CD4-positive, alpha-beta T cell treated with Interleukin-4 for 1 hour (primary cell): ENCODE results near the gene SKIDA1.

Experiments used
- DNase-seq, 2 donors: peaks; one replicate each; pipeline ENCODE4 v3.0.0-alpha.2; 2020 to 2022

Gene SKIDA1

DNA sequence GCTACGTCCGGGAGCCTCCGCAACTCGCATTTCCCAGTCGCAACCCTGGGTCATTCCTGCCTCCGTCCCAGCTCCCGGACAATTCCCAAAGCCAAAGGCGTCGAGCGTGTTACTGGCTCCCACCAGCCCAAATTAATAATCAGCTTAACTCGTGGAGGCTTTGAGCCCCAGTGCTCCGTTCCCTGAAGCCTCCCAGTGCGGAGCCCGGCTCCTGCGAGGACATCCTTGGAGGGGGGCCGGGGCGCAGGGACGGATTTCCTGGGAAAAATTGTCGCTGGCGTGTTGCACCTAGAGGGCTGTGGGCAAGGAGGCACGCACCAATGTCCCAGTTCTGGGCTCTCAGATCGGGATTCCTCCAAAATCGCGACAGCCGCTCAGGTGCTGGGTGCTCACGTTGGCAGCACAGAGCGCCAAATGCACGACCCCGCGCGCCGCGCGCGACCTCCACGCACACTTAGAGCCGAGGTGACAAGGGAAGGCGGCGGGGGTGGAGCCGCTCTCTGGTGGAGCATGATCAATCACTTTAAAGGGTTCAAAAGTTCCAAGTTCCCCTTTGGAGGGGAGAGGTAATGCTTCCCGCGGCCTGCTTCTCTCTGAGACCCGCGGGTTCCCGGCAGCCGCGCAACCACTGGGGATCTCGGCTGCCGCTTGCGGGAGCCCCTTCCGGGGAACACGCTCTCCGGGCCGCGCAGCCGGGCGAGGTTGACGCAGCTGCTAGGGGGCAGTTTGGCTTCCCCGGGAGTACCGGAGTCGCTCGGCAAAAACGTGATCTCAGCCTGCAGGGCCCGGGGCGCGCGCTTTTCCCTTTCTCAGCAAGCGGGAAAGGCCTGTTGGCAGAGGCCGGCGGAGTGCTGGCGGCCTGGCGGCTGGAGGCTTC, 25.5 kb downstream of the SKIDA1 start:
- no peak for DNase-seq

GRCh38 chr10:21498986-21499385, 26.5 kb downstream of the SKIDA1 start:
- DNase-seq, result no peak

GRCh38 chr10:21498377-21498776, 27.1 kb downstream of the SKIDA1 start:
- no peak for DNase-seq

DNA sequence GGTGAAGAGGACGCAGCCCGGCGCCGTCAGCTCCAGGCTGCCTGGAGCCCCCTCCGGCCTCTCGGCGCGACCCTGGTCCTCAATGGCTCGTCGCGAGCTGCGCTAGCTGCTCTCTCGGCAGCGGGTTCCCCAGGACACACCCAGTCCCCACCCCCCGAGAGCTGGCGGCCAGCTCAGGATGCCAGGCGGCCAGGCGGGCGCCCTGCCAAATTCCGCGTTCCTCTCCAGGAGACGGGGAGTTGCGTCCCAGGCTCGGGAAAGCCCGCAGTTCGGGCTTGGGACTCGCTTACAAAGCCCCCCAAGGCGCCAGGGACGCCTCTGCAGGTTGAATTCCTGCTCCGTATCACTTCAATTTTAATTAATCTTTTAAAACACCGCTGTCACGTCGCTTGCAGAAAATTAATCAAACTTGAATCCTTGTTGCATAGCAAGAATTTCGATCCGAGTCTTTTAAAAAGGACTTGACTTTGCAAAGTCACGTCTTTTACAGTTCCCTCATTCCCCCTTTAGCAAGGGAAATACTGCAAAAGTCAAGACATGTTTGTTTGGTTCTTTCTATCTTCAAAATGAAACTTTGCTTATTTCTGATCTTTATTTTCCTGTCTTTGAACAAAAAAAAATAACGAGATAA, 28.2 kb downstream of the SKIDA1 start:
- no peak for DNase-seq

- peak; percentile 42 to 56 for DNase-seq
These were observed 28.9 kb downstream of the SKIDA1 start for GRCh38 chr10:21496343-21497176.

- peak; percentile 84 to 87 for DNase-seq
These were observed 29.6 kb downstream of the SKIDA1 start for GRCh38 chr10:21495752-21496342.

DNA sequence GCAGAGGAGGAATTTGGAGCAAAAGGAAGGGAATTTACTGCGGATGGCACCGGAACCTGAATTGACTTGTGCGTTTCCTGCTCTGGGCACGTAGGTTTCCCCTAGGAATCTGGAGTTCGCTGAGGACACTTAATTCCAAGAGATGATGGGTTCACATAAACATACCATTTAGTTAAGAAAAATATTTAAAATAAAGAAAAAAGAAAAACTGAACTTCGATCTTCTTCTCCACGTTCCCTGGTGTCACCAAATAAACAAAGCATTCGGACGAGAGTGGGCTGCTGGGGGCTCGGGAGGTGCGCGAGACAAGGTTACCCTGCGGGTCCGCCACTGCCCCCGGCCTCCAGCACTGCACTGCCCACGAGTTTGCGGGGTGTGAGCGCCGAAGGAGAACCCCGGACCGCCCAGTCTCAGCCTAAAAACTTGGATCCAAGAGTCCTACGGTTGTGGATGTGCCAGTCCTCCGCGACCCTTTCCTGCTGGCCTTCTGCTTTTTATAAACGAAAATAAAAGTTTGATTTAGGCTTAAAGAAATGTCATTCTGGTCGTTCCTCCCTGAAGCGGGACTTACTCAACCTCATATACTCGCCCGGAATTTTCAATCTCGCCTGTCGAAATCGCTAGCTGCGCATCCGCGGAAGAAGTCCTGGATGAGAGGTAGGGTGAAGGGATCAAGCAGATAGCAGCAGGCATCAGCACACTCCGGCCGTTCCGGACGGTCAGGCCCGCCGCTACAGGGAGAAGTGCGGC, 30.3 kb downstream of the SKIDA1 start:
- no peak for DNase-seq

GRCh38 chr10:21494191-21495001, 31.1 kb downstream of the SKIDA1 start:
- DNase-seq, result peak in 1 of 2 donors; percentile 15

DNA sequence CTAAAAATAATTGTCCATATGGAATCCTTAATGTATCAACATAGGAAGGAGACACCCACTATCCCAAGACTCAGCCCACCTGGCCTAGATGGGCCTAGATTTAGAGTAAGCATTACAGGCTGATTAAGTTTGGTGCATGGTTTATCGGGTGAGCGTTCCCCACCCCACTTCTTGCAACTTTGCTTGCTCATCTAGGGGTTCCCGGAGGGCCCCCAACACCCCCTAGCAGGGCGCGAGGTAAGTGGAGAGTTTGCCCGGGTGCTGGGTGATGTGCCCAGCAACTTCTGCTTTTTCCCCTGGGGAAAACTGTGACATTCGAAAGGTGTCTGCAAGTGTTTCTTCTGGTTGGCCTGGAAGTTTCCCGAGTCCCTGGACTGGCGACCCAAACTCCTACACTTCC, 31.7 kb downstream of the SKIDA1 start:
- DNase-seq, result no peak

GRCh38 chr10:21492421-21492820, 33.1 kb downstream of the SKIDA1 start:
- DNase-seq, result no peak

DNA sequence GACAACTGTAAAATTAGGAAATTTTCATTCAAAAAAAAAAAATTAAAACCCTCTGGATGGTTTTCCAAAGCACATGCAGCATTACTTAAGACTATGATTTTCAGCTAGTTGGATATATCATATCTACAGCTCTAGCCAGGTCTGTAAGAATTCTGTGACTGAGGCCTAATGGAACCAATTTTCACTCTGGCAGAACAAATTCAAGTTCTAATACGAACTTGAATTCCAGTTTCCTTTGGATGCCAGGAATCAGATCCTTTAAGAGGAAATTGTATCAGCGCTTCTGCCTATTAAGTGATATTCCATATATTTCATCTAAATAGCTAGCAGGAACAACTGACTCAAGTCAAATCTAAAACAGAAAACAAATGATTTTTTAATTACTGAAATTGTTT, 34.8 kb downstream of the SKIDA1 start:
- no peak for DNase-seq

DNA sequence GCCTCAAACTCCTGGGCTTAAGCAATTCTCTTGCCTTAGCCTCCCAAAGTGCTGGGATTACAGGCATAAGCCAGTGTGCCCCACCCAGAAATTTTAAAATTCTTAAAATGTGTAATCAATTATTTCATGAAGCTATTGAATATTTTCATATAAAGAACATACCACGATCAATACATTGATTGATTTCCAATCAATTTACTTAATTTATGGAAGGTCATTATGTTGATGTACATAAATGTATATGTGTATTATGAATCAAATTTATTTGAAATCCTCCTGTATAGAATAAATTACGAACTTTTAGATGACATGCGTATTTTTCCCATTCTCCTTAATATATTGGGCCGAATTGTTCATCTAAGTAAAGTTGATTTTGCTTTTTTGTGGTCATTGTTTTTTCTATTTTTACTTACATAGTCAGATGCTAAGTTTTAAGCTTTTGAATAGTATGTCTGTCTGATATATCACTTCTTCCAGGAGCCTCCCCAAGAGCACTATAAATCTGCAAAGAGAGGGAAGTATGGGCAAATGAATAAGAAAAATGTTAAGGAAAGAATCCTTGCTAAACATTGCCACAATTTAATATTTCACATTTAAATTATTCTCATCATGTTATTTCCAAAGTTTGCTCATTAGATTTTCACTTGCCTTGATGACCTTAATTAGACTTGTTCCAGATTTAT, 35.3 kb downstream of the SKIDA1 start:
- no peak for DNase-seq

DNA sequence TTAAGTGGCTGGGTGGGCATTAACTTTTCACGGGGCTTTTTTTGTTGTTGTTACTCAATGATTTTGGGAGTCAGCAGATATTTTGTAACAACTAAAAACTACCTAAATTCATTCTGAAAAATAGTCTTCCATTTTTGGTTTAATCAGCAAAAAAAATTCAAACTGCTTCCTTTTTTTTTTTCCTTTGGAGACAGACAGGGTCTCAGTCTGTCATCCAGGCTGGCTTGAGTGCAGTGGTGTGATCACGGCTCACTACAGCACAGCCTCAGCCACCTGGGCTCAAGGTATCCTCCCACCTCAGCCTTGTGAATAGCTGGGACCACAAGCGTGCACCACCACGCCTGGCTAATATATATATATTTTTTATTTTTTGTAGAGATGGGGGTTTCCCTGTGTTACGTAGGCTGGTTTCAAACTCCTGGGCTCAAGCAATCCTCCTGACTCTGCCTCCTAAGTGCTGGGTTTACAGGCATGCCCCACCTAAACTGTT, 36.5 kb downstream of the SKIDA1 start:
- DNase-seq, result no peak

DNA sequence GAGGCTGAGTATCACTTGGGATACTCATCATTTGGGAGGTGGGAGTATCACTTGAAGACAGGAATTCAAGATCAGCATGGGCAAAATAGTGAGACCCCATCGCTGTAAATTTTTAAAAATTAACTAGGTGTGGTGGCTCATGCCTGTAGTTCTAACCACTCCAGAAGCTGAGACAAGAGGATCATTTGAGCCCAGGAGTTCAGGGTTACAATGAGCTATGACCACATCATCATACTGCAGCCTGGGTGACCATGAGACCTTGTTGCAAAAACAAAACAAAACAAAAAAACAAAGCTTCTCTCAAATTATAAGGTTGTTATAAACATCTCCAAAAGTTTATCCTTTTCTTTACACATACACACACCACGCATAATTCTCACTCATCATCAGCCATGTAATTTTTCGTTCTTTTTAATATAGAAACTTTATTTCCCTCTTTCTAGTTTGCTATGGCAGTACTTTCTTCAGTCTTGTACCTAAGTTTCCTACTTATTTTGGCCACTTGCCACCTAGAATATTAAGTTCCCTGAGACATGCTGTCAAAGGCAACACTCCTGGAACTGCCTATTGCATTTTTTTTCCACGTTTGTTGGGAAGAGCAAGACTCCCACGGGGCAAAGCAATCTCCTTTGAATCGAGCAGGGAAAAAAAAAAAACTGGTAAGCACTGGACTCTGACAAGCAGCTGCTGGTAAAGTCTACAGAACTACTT, 37.1 kb downstream of the SKIDA1 start:
- DNase-seq, result no peak

- DNase-seq, result no peak
These were observed 37.9 kb downstream of the SKIDA1 start for GRCh38 chr10:21487416-21488180.

DNA sequence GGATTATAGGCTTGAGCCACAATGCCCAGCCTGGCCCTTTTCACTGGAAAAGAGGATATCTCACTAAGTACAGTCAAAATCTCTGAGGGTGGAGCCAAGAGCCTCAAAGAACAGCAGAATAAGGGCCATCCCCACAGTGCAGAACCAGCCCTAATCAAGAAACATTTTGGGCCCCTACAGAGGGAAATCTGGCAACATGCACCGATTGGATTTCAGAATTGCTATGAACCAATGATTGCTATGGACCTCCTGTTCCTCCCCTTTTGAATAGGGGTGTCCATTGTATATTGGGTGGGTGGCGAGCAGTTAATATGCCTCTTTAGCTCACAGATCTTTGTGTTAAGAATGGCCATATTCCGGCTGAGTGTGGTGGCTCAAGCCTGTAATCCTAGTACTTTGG, 42.7 kb downstream of the SKIDA1 start:
- DNase-seq, result no peak

- no peak for DNase-seq
These were observed 44.1 kb downstream of the SKIDA1 start for GRCh38 chr10:21481407-21481806.

GRCh38 chr10:21479570-21480315, 45.7 kb downstream of the SKIDA1 start:
- DNase-seq, result no peak
